Fibroblast of villous mesenchyme (primary cell): ENCODE results near the gene NT5DC2. TPM values are rescaled to one million over a fixed set of nuclear protein-coding genes. Genes with fewer than 3 reads are reported as not detected.
"Not testable (repeated sequence)": the region's sequence is repeated elsewhere in the genome, so short reads cannot be mapped to it uniquely, and the experiment has no call there.

Experiments used
- DNase-seq: peaks from one replicate; pipeline ENCODE4 v3.0.0-alpha.2; 2010; ENCODE audit warnings: low read depth
- H3K4me3 ChIP-seq: 2 replicates; pipeline ENCODE4 v1.5.1; 2011; ENCODE audit warnings: low read depth, mild to moderate bottlenecking, low read length
- CTCF ChIP-seq: IDR thresholded peaks from 2 replicates; pipeline ENCODE4 v1.5.1; 2012; ENCODE audit warnings: low read depth, mild to moderate bottlenecking, low read length; ENCODE audit not compliant: insufficient read depth
- total RNA-seq: library from RNA; depleted of rRNA; stranded (reverse); fragments of >200 nt; gene quantifications from 2 replicates; pipeline ENCODE4 v1.2.3, GENCODE V29; 2012

Gene NT5DC2
- total RNA-seq, 1 donor = 45.8 TPM

- TF ChIP-seq CTCF = no peak
- no peak for DNase-seq
- H3K4me3 ChIP-seq = no peak overlapping the region
These were observed 4.9 kb downstream of the NT5DC2 start for GRCh38 chr3:52528586-52529375.

GRCh38 chr3:52527732-52528585 lies 5.7 kb downstream of the NT5DC2 start:
- TF ChIP-seq CTCF = no peak
- no peak overlapping the region for H3K4me3 ChIP-seq
- DNase-seq = no peak

- no peak overlapping the region for H3K4me3 ChIP-seq
- DNase-seq = peak; percentile 65
- TF ChIP-seq CTCF = no peak
These were observed 6.5 kb downstream of the NT5DC2 start for GRCh38 chr3:52527039-52527731.

- DNase-seq, H3K4me3 ChIP-seq: not testable (repeated sequence)
These were observed 7.0 kb downstream of the NT5DC2 start for GRCh38 chr3:52526671-52527038.

- DNase-seq = no peak
- TF ChIP-seq CTCF = no peak
- no peak overlapping the region for H3K4me3 ChIP-seq
These were observed 7.7 kb downstream of the NT5DC2 start for GRCh38 chr3:52525680-52526561.

- peak; percentile 38 for DNase-seq
- no peak for TF ChIP-seq CTCF
- no peak overlapping the region for H3K4me3 ChIP-seq
These were observed 8.6 kb downstream of the NT5DC2 start for GRCh38 chr3:52524752-52525679.
